ENCODE measurements around the gene CST3.
"Not testable (repeated sequence)": the region's sequence is repeated elsewhere in the genome, so short reads cannot be mapped to it uniquely, and the experiment has no call there.

The CST3 gene

DNA sequence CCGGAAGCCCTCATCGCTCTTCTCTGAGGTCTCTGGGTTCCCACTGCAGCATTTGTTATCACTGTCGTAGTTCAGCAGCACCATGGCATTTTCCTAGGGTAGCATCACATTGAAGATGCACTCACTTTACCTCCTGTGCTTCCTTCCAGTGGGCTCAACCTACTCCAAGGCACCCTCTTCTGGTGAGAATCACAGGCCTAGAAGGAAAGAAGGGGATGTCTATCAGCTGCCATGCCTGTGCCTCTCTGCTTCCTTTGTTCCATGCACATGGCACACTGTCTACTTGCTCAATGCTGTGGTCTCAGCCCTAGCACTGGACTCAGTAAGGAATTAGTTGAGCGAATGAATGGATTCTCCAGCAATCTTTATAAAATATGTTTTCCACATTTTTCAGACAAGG, 28.4 kb upstream of the CST3 start:
- no peak overlapping the region for H3K4me3 ChIP-seq (ENCODE audit: low read depth, low read length)
- TF ChIP-seq, protein P1, sequence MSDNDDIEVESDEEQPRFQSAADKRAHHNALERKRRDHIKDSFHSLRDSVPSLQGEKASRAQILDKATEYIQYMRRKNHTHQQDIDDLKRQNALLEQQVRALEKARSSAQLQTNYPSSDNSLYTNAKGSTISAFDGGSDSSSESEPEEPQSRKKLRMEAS (IDR thresholded peaks at IDR 0.05; ENCODE audit: low read depth, low read length) = no peak
- TF ChIP-seq, protein P2, sequence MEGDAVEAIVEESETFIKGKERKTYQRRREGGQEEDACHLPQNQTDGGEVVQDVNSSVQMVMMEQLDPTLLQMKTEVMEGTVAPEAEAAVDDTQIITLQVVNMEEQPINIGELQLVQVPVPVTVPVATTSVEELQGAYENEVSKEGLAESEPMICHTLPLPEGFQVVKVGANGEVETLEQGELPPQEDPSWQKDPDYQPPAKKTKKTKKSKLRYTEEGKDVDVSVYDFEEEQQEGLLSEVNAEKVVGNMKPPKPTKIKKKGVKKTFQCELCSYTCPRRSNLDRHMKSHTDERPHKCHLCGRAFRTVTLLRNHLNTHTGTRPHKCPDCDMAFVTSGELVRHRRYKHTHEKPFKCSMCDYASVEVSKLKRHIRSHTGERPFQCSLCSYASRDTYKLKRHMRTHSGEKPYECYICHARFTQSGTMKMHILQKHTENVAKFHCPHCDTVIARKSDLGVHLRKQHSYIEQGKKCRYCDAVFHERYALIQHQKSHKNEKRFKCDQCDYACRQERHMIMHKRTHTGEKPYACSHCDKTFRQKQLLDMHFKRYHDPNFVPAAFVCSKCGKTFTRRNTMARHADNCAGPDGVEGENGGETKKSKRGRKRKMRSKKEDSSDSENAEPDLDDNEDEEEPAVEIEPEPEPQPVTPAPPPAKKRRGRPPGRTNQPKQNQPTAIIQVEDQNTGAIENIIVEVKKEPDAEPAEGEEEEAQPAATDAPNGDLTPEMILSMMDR (IDR thresholded peaks at IDR 0.05; ENCODE audit: low read depth, low read length) = peak; percentile 15
- DNase-seq (ENCODE audit: low read depth) = peak; percentile 12

DNA sequence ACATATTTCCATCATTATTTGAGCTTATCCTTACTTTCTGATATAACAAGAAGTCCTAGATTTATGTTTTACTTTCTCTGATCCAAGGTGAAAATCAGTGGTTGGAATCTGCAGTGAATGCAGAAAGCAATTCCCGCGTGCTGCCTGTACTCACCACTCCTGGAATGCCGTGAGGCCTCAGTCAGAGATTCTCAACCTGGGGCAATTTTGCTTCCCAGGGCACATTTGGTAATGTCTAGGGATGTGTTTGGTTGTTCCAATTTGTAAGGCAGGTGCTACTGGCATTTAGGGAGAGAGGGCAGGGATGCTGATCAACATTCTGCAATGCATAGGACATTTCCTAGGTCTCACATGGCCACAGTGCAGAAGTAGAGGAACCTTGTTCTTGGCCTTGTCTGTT, 27.2 kb upstream of the CST3 start:
- H3K4me3 ChIP-seq (ENCODE audit: low read depth, low read length) = no peak overlapping the region
- no peak for DNase-seq (ENCODE audit: low read depth)
- TF ChIP-seq POLR2A (IDR thresholded peaks at IDR 0.05; ENCODE audit: extremely low read depth, insufficient read length) (no peak), MYC (IDR thresholded peaks at IDR 0.05; ENCODE audit: low read depth, low read length) (no peak)
- TF ChIP-seq, protein P2 (IDR thresholded peaks at IDR 0.05; ENCODE audit: low read depth, low read length) = no peak
- TF ChIP-seq, protein P1 (IDR thresholded peaks at IDR 0.05; ENCODE audit: low read depth, low read length) = no peak

DNA sequence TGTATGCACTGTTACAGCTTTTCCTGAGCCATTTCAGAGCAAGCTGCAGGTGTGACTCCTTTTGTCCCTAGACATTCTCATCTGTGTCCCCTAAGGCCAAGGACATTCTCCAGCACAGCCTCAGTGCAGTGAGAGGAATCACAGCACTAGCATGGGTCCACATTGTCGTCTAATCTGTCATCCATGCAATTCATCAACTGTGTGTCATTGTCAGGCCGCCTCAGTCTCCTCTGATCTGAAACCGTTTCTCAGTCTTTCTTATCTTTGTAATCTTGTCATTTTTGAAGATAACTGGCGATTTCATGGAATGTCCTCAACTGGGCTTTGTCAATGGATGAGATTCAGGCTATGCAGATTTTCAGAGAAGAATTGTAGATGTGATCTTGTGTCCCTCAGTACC, 26.3 kb upstream of the CST3 start:
- DNase-seq (ENCODE audit: low read depth) = not testable (repeated sequence)

DNA sequence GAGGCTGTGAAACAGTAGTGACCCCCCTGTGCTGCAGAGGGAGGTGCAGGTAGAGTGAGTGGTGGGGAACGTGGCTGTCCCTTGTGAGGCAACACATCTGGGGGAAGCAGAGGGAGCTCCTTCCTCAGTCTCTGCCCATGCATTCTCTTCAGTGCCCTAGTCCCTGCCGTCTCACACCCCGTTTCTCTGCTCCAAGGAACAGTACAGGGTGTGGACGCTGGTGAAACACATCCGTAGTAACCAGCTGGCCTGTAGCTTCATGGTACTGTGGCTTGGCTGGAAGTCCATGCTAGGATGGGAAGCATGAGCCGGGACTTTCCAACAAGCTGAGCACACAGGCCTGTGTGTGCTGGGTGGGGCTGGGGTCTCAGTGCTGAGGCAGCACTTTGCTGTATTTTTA, 25.4 kb upstream of the CST3 start:
- TF ChIP-seq, protein P2 (IDR thresholded peaks at IDR 0.05; ENCODE audit: low read depth, low read length) = no peak
- TF ChIP-seq, protein P1 (IDR thresholded peaks at IDR 0.05; ENCODE audit: low read depth, low read length) = no peak
- TF ChIP-seq POLR2A (IDR thresholded peaks at IDR 0.05; ENCODE audit: extremely low read depth, insufficient read length) (no peak), MYC (IDR thresholded peaks at IDR 0.05; ENCODE audit: low read depth, low read length) (no peak)
- no peak for DNase-seq (ENCODE audit: low read depth)
- H3K4me3 ChIP-seq (ENCODE audit: low read depth, low read length) = no peak overlapping the region

More for the DNA sequence above, 26.3 kb upstream of the CST3 start:
- not testable (repeated sequence) for H3K4me3 ChIP-seq (ENCODE audit: low read depth, low read length)

DNA sequence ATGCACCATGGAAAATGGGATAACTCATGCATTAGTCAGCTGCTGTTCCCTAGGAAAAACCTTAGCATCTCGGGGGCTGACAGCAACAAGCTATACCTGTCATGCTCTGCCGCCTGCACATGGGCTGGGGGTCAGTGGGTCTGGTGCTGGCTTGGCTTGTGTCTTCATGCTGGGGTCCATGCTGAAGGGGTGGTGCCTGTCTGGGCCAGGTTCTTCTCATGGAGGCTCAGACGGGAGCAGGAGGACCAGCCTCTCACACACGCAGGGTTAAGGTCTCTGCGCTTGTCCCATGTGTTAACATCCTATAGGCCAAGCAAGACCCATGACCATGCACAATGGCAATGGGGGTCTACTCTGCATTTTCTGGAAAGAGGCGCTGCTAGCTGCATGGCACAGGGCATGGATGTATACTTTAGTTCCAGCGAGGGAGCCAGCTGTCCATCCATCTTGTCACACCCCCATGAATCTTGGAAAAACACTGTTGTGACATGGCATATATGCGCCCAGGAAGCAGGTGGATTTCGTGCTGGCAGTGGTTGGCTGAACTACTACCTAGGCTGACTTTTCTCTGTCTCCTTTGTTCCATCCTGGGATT, 24.6 kb upstream of the CST3 start:
- DNase-seq (ENCODE audit: low read depth) = no peak
- TF ChIP-seq, protein P2 (IDR thresholded peaks at IDR 0.05; ENCODE audit: low read depth, low read length) = no peak
- TF ChIP-seq, protein P1 (IDR thresholded peaks at IDR 0.05; ENCODE audit: low read depth, low read length) = no peak
- TF ChIP-seq MYC (IDR thresholded peaks at IDR 0.05; ENCODE audit: low read depth, low read length) = no peak
- no peak overlapping the region for H3K4me3 ChIP-seq (ENCODE audit: low read depth, low read length)

DNA sequence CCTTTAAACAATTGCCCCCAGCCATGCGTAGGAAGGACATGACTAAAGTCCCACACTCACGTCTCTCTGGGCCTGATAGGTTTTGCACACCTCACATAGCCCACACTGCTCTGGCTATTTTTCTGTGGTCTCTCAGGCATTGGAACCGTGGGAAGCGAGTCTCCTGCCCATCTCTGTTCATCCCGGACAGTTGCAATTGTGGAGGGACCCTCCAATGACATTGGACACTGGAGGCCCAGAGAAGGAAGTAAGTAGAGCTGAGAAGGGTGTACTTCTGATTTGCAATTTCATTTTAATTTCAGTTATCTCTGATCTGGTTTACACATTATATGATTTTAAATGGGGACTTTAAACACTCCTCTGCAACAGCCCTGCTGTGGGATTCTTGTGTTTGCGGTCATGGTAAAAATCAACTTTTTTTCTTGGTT, 23.3 kb upstream of the CST3 start:
- no peak overlapping the region for H3K4me3 ChIP-seq (ENCODE audit: low read depth, low read length)
- no peak for TF ChIP-seq POLR2A (IDR thresholded peaks at IDR 0.05; ENCODE audit: extremely low read depth, insufficient read length)
- TF ChIP-seq, protein P2 (IDR thresholded peaks at IDR 0.05; ENCODE audit: low read depth, low read length) = no peak
- TF ChIP-seq, protein P1 (IDR thresholded peaks at IDR 0.05; ENCODE audit: low read depth, low read length) = no peak
- no peak for TF ChIP-seq MYC (IDR thresholded peaks at IDR 0.05; ENCODE audit: low read depth, low read length)
- DNase-seq (ENCODE audit: low read depth) = no peak
